NCI-H1436 (cell line): Measurements from ENCODE around the gene MRTFB.

Source experiments
- DNase-seq: peaks from one replicate; lab custom pipeline; 2025; lab: John Stamatoyannopoulos, UW

The MRTFB gene

DNA sequence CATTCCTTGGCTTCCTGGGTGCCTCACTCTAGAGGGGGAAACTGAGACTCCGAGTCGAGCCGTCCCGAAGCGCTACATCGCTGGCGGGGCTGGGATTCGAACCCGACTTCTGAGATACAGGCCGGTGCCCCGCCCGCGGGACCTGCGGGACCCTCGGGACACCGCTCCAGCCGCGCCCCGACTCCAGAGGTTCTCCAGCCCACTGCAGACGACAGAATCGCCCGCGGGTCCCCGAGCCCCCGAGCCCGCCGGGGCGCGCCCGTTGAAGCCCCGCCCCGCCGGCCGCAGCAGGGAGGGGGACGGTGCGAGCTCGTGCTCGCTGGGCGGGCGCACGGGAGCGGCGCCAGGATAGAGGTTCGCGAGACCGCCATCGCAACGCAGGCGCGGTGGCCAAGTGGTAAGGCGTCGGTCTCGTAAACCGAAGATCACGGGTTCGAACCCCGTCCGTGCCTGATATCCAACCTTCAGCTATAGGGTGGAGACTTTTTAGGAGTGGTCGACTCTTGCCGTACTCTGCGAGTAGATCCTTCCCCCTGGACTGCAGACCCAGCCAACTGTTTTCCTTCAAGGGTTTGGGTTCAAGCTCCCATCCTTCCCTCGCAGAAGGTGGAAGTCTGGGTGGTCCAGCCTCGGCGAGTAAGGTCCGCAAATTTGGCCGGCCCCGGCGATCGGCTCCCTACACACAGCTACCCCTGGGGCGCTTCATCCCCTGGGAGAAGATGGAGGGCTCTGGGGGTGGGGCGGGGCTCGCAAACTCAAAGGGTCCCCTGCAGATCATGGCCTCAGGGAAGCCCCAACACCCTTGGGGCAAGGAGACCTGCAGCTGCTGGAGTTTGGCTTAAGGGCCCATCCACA is 214.6 kb downstream of the MRTFB start:
- DNase-seq, result peak; percentile 86

DNA sequence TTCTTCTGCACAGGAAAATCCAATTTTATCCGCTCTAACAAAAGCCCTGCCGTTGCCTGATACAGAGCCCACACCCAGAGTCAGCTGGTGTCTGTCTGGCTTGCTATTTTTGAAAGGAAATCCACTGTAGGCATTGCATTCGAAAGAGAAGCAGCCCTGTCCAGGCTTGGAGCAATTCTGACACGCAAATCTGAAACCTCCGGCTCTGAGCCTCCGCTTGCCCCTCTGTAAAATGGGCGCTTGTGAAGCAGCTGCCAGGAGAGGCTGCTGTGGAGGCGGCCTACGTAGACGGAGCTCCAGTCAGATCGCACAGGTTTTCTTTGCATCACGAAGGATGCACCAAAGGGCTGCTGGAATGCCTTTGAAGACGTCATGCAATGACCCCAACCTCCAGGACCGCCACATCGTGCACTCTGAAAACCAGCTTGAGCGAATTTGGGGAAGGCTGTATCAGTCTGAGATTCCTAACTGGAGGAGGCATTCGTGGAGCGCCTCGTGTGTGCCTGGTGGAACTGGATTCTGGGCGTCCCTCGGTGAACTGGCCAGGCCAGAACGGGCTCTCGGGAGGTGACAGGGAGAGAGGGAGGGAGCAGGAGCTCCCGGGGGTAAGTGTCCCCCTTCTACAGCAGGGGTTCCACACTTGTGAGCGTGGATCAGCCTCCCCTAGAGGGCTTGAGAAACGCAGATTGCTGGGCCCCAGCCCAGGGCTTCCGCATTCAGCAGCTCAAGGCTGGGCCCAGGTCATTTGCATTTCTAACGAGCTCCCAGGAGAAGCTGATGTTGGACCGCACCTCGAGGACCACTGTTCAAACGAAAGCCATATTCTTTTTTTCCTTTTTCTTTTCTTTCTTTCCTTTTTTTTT is 215.5 kb downstream of the MRTFB start:
- no peak for DNase-seq

DNA sequence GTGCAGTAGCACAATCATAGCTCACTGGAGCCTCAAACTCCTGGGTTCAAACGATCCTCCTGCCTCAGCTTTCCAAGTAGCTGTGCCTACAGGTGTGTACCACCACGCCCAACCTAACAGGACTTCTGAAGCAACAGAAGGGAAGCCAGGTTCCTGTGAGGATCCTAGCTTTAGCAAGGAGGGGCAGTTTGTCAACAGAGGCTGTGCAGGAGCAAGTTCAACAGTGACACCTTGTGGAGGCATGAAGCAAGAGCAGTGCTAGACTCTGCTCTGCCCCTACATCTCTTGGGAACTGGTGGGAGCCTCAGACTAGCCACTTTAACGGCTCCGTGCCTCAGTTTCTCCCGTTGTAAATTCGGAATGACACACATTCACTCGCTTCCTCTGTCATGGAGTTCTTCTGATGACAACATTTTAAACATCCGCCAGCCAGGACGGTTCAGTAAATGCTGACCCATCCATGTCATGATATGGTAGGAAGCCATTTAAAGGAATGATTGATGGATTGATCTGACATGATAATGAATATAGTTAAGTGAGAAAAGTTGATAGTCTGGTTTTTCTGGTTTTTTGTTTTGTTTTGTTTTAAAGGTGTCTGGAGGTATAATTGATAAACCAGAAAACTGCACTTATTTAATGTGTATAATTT is 218.7 kb downstream of the MRTFB start:
- no peak for DNase-seq

DNA sequence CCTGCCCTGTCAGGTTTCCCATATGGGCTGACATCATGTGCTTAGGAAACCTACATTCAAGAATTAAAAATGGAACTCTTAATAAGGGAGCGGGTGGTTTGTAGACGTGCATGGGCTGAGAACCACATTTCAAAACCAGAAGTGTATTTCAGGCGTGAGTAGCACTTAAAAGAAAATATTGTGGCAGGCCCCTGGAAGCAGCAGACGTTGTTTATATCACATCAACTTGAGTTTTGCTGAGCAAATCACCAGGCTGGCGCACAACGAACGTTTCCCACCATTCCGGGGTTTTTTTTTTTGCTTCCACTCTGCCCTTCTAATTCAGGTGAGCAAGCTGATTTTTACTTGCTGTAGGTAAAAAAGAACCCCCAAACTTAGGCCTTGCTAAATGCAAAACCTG is 220.2 kb downstream of the MRTFB start:
- DNase-seq, result no peak

DNA sequence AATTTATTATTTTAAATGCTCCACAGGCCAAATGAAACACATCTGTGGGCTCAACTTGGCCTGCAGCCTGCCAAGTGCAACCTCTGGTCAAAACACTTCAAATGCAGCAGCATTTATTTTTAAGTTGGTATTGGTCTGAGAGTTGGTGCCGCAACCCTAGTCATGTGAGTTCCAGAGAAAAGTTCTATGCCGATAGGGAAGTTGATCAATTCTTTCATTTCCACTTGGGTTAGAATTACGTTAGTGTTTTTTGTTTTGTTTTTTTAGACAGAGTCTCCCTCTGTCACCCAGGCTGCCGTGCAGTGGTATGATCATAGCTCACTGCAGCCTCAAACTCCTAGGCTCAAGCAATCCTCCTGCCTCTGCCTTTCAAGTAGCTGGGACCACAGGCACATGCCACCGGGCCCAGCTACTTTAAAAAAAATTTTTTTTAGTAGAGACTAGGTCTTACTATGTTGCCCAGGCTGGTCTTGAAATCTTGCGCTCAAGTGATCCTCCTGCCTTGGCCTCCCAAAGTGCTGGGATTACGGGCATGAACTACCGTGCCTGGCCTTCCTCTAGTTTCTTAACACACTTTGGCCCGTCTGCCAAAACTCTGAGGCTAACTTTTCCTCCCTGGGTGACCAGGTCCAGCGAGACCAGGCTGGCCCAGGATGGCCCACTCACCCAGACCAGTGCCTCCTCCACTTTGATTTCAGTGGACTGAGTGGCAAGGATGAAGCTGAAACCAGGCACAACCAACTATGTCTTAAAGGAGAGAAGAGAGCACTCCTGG is 221.1 kb downstream of the MRTFB start:
- DNase-seq, result no peak

DNA sequence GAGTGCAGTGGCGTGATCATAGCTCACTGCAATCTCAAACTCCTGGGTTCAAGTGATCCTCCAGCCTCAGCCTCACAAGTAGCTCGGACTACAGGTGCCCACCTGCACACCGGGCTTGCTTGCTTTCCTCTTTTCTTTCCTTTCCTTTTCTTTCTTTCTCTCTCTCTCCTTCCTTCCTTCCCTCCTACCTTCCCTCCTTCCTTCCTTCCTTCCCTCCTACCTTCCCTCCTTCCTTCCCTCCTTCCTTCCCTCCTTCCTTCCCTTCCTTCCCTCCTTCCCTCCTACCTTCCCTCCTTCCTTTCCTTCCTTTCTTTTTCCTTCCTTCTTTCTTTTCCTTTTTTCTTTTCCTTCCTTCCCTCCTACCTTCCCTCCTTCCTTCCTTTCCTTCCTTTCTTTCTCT is 225.5 kb downstream of the MRTFB start:
- DNase-seq, result no peak

DNA sequence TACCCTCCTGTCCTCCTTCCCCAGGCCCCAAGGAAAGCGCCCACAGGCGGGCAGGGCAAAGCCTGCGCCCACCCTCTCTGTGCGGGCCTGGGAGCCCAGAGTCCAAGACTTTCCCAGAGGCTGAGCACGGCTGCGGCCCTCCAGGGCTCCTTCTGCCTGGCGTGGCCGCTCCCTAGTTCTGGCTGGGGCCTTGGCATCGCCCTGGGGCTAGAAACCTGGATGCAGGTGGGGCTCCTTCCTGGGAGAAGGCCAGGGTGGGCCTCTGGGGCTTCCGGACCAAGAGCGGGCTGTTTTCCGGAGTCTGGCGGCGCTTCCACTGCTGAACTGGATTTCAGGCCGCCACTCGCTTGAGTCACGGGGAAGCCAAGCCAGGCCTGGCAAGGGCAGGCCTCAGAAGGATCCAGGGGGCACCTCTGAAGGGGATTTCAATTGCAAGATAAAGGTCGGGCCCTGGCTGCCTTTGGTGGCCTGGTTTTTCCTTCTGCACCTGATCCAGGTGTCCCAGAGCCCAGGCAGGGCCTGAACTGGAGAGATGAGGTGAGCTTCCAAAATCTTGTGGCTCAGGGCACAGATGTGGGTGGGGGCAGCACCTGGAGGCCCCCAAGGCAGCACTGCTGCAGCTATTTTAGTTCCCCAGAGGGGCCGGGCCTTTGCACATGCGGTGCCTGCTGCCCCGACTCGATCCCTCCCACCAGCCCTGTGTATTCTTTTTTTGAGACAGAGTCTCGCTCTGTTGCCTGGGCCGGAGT is 227.4 kb downstream of the MRTFB start:
- DNase-seq, result no peak

DNA sequence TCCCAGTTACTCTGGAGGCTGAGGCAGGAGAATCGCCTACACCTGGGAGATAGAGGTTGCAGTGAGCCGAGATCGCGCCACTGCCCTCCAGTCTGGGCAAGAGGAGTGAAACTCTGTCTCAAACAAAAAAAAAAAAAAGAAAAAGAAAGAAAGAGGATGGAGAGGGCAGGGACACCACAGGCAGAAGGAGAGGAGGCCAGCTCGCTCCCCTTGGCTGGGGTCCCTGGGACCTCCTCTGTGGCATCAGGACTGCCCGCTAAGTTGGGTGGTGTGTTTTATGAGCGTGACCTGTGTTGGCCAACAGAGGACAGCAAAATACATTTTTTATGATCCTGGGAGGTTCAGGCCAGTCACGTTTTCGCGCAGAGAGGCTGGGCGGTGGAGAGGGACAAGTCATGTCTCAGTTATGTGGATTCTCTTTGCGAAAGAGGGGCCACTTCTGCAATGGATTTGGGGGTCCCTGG is 229.6 kb downstream of the MRTFB start:
- peak; percentile 49 for DNase-seq

DNA sequence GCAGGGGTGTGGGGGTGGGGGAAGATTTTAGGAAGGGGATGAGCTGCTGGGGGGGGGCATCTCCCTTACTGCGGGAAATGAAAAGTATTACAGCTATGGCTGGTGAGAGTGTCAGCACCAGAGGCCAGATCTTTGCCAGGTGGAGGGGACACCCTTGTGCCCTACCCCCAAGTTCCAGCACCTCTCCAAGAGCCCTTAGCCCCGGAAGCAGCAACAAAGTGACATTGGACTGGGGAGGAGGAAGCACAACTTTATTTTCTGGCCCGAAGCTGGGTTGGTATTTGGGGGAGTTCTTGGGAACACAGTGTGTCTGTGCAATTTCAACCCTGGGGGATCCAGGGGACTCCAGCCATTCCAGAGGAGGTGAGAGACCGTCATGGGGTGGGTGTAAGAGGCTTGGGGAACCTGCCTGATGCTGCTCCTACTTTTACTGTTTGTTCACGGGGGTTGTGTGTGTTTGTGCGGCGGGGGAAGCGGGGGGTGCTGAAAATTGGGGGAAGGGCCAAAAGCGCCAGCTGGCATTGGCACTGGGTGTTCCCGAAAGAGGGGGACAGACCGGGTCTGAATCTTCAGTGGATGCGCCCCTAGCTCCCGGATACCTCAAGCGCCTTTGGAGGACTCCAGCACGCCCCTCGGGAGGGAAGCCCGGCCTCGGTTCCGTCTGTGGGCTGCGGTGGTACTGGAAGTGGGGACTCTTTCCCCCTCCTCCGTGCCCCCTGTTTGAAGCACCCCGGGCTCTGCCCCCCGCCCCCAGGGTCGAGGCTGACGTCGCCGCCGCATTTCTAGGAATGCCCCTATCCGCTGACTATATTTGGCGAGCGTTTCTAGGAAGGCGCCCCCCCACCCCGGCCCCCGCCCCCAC is 230.3 kb downstream of the MRTFB start:
- no peak for DNase-seq

DNA sequence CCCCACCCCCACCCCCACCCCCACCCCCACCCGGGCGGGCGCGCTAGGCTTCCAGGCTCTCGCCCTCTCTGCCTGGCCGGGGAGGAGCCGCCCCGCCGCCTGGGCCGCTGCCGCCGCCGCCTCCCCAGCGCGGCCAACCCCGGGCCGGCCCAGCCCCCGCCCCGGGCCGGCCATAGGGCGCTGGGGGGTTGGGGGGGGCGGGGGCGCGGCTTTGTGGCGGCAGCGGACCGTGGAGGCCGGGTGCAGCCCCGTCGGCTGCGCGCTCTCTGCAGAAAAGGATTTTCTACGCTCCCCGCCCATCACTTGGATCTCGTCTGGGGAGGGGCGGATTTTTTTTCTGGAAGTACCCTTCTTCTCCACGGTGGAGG is 230.9 kb downstream of the MRTFB start:
- DNase-seq, result no peak

DNA sequence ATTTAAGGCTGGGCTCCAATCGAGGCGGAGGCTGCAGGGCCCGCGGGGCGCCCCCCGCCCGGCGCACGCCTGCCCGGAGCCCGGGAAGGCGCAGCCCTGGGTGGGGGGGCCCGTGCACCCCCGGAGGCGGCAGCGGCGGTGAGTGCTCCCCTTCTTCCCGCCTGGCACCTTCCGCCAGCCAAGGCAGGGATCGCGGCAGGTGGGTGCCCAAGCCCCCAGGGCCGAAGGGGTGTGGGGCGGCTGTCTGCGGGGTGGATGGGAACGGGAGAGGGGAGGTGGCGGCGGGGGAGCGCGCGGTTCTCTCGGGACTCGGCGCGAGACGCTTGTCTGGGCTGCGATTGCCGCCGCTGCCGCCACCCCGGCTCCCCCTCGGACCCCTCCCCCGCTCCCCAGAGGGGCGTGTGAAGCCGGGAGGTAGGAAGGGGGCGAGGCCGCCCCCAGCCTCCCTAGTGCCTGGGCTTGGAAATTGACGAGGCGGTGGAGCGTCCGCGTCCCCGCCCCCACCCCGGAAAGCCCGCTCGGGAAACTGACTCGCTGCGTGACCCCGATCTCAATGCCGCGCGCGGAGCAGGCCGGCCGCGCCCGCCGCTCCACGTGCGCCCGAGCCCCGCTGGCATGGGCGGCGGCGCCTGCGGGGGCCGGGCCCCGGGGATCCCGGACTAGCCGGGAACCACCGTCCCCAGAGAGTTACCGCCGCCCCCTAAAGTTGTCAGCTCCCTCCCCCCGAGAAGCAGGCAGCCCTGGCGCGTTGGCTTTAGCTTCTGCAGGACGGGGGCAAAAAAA is 231.5 kb downstream of the MRTFB start:
- peak; percentile 34 for DNase-seq

DNA sequence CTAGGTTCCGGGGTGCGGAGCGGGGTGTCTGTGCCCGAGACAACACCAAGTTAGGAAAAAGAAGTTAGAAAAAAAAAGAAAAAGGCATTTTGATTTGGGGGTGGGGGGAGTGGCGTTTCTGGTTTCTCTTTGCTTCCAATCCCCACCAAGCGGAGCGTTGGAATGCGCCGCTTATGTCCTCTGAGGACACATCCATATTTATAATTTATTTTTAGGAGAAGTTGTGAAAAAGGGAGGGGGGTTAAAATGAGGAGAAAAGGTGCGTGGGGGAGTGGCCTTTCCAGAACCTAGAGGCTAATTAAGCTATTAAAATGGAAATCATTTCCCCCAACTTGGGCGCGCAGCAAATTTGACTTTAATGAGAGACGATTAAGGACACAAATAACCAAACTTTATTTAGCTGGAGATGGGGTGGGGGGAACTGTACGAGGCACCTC is 232.1 kb downstream of the MRTFB start:
- DNase-seq, result no peak

DNA sequence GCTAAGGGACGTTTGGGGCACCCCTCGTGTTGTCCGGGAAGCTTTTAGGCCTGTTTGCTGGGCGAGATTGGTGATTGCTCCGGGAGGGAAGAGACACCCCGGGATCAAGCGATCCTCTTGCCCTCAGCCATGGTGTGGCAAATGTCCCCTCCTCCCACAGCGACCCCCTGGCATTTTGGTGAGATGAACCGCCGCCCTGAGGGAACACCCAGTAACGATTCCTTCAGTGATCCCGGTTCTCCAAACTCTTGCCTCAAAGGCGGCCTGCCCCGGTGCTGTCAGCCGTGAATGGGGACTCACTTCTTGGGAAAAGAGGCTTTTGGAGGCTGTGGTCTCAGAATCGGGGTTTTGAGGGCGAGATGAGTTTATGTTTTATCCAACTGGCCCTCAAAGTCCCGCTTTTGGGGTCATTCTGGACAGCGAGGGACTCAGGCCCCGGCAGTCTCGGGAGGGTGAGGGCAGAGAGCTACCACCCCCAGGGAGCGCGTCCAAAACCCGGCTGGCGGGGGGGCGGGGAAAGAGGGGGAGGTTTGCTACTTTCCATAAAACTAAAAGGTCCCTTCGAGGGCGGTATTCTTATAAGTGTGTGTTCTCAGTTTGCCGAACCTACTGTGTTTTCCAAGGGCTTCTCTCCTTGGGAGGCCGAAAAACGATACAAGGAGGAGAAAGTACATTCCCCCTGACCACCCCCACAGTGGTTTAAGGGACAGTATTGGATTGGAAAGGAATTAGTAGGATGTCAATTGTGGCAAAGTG is 232.7 kb downstream of the MRTFB start:
- DNase-seq, result no peak

DNA sequence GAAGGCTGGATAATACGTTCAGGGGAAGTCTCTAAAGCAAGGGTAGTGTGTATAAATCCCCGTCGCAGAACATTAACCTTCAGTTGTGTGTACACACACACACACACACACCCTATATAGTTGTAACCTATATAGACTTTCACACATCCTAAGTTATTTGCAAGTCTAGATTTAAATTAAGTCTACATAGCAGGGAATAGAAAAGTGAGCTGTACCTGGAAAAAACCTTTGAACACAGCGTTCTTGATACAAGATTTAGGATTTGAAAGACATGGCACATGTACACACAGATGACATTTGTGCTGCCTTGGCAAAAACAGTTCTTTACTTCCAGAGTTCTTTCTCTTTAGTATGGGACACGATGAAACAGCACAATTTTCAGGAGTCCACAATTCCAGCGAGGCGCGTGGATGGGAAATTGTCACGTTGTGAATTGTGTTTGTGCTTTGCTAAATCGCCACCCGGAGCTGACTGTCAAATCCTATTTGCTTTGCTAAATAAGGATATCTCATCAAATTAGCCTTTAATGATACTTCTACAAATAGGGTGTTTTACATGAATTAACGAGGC is 233.9 kb downstream of the MRTFB start:
- DNase-seq, result no peak

DNA sequence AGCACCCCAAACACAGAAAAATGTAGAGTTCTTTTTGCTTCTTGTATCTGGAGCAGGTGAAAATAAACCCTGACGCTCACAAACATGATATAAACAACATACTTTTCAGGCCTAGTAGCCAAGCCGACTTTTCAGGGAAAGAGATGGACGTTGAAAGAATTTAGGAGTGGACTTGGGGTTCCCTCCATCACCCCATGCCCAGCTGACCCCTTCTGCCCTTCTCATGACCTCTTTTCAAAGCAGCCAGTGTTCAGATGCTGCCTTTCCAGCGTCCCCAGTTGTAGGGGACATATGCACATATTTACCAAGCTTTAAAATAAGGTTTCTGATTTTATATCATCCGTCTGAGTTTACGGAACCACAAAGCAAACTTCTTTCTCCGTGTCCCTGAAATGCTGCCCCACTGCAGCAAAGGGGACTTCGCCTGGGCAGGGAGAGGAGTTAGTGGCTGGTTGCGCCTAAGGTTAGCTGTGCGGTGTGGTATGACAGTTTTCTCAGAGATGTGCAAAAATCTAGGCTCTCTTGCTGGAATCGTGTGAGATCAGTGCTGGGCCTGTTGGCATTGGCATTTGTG is 235.5 kb downstream of the MRTFB start:
- DNase-seq, result no peak

DNA sequence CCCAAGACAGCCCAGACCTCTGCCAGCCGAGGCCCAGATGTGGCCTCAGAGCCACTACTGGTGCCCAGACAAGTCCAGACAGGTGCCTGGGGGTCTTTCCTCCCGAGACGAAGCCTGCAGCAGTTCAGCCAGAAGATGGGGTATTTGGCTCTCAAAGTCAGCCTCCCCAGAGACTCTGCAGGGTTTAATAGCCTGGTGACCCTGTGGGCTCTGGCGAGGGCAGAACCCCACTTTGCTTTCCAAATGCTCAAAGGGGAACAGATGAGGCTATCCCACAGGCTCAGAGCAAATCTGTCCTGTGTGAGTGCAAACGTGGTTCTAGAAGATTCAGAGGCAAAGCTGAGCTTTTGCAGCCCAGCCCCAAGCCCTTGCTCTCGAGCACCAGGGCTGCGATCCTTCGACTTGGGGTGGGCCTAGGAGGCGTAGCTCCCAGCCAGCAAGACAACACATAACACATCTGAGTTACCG is 236.0 kb downstream of the MRTFB start:
- DNase-seq, result no peak

DNA sequence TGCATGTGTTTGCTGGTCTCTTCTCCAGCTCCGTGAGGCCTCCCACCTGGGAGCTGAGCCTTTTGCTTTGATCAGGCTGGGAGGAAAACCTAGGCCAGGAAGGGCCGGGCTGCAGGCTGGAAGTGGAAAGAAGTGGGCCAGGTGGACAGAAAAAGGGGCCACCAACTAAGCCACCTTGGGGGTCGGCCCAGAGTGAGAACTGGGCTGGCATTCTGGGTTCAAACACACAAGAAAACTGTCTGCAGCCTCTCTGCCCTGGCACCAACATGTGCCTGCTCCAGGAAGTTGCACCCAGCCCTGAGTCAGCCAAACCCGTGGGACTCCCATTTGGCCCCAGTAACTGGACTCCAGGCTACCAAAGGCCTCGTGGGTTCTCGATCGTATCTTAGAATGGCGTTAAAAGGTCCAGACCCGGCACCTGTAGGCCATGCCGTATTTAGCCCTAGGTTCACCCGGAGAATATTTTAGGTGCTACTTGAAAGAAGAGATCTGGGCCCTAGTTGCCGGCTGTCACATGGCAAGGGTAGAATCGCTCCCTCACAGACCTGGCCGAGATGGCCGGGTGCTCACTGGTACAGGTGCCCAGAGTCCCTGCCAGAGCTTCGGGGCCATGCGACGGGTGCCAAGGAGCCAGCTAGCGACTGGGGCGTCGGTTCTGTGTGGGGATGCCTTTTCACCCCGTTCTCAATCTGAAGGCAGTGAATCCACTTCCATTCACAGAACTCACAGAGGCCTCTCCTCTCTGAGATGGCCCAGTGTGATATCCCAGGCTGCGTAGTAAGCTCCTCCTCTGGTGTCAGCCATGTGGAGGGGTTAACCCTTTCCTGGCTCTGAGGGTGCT is 236.6 kb downstream of the MRTFB start:
- no peak for DNase-seq
